ENCODE measurements around the gene SUMO4.

- TF ChIP-seq, protein P1, sequence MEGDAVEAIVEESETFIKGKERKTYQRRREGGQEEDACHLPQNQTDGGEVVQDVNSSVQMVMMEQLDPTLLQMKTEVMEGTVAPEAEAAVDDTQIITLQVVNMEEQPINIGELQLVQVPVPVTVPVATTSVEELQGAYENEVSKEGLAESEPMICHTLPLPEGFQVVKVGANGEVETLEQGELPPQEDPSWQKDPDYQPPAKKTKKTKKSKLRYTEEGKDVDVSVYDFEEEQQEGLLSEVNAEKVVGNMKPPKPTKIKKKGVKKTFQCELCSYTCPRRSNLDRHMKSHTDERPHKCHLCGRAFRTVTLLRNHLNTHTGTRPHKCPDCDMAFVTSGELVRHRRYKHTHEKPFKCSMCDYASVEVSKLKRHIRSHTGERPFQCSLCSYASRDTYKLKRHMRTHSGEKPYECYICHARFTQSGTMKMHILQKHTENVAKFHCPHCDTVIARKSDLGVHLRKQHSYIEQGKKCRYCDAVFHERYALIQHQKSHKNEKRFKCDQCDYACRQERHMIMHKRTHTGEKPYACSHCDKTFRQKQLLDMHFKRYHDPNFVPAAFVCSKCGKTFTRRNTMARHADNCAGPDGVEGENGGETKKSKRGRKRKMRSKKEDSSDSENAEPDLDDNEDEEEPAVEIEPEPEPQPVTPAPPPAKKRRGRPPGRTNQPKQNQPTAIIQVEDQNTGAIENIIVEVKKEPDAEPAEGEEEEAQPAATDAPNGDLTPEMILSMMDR (IDR thresholded peaks at IDR 0.05 in 4 of 5, conservative IDR thresholded peaks at IDR 0.05 in 1 of 5) = no peak
- TF ChIP-seq POLR2A (IDR thresholded peaks at IDR 0.05) = no peak
Measured at GRCh38 chr6:149409617-149410016, 9.6 kb downstream of the SUMO4 start.

Measured in gastrocnemius medialis (tissue), 4 donors.